Left renal pelvis (tissue), 4 donors: ENCODE results near the gene NDUFB2. TPM values are rescaled to one million over a fixed set of nuclear protein-coding genes. Genes with fewer than 3 reads are reported as not detected.
"Not testable (repeated sequence)": the region's sequence is repeated elsewhere in the genome, so short reads cannot be mapped to it uniquely, and the experiment has no call there.

Experiments used
- DNase-seq, 4 donors: peaks; one replicate each; pipeline ENCODE4 v3.0.0-alpha.2; 2013; ENCODE audit warnings: low read depth in 4 of 4, low spot score in 3 of 4
- polyA plus RNA-seq, 4 donors: library from polyadenylated mRNA; unstranded; fragments of 120-200 nt; gene quantifications; one replicate each; pipeline ENCODE4 v1.2.1, GENCODE V29; 2013; ENCODE audit not compliant: insufficient read length in 4 of 4

Gene NDUFB2
- polyA plus RNA-seq, 4 donors, result 121 to 202 (median 164) TPM

DNA sequence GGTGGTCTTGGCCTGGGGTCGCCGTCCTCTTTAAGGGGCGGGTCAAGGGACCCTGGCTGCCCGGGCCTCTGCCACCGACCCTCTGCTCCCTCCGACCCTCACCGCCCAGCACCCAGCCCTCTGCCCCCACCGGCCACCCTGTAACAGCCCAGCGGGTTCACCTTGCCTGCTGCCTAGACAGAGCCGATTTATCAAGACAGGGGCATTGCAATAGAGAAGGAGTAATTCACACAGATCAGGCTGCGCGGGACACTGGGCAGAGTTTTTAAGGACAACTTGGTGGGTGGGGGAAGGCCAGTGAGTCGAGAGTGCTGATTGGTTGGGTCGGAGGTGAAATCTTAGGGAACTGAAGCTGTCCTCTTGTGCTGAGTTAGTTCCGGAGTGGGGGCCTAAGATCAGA is 24.5 kb upstream of the NDUFB2 start:
- no peak for DNase-seq

DNA sequence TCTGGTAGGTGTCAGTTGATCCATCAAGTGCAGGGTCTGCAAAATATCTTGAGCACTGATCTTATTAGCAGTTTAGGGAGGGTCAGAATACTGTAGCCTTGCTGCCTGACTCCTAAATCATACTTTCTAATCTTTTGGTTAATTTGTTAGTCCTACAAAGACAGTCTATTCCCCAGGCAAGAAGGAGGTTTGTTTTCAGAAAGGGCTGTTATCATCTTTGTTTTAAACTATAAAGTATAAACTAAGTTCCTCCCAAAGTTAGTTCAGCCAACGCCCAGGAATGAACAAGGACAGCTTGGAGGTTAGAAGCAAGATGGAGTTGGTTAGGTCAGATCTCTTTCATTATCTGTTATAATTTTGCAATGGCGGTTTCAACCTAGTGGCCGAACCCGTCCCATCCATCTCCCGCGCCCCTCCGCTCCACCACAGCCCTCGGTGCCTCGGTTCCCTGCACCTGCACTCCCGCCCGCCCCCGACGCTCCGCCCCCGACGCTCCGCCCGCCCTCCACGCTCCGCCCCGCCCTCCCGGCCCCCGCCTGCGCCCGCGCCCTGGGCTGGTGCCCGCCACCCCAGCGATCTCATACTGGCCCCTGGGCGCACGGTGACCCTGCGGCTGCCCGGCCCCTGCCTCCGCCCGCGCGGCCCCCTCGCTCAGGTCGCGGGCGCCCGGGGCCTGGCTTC is 24.0 kb upstream of the NDUFB2 start, which contains the start of gene ADCK2:
Gene ADCK2, plus strand, starts transcription at position 564 of the 681 bp plus-strand sequence. CDS start 386 bp downstream, outside the sequence.
- no peak for DNase-seq

DNA sequence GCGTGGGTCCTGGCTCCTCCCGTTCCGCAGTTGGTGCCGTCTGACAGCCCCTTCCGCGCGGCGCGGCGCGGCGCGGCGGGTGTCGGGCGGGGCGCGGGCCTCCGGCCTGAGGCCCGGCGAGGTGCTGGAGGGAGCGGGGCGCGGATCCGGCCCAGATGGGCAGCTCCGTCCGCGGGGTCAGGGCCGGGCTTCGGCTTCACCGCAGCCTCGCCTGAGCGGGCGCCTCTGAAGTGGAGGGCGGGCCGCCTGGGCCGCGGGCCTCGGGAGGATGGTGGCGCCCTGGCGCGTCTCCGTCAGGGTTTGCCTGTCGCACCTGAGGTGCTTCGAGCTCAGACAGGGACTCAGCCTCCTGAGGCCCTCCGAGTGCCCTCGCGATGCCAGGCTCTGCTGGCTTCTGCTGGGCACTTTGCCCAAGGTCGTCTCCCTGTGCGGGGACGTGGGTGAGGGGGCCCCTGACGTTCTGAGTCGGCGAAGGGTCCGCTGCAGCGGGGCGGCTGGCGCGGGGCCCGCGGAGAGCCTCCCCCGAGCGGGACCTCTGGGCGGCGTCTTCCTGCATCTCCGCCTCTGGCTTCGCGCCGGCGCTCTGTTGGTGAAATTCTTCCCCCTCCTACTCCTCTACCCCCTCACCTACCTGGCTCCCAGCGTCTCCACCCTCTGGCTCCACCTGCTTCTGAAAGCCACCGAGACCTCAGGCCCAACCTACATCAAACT is 23.3 kb upstream of the NDUFB2 start:
- DNase-seq, result peak in 2 of 4 donors; percentile 24 to 36

DNA sequence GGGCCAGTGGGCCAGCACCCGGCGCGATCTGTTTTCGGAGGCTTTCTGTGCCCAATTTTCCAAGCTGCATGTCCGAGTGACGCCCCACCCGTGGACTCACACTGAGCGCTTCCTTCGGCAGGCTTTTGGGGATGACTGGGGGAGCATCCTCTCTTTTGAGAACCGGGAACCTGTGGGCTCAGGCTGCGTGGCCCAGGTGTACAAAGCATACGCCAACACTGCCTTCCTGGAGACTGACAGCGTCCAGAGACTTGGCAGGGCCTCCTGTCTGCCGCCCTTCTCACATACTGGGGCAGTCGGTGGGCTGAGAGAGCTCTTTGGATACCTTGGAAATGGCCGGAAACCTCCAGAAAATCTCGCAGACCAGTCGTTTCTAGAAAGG is 22.7 kb upstream of the NDUFB2 start:
- DNase-seq, result no peak

DNA sequence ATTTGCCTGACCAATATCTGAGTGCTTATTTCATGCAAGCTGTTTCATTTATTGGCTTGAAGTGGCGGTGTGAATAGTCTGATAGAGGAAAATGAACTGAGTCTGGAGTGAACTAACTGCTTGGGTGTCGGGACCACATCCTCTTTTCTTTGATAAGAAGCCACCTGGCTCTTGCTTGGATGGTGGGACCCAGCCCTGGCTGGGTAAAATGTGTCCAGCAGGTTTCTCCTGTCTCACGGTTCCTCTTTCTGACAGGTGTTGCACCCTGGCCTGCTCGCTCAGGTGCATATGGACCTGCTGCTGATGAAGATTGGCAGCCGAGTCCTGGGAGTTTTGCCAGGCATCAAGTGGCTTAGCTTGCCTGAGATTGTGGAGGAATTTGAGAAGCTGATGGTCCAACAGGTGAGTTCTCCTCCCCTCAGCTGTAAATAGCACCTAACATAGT is 22.1 kb upstream of the NDUFB2 start:
- DNase-seq, result no peak

DNA sequence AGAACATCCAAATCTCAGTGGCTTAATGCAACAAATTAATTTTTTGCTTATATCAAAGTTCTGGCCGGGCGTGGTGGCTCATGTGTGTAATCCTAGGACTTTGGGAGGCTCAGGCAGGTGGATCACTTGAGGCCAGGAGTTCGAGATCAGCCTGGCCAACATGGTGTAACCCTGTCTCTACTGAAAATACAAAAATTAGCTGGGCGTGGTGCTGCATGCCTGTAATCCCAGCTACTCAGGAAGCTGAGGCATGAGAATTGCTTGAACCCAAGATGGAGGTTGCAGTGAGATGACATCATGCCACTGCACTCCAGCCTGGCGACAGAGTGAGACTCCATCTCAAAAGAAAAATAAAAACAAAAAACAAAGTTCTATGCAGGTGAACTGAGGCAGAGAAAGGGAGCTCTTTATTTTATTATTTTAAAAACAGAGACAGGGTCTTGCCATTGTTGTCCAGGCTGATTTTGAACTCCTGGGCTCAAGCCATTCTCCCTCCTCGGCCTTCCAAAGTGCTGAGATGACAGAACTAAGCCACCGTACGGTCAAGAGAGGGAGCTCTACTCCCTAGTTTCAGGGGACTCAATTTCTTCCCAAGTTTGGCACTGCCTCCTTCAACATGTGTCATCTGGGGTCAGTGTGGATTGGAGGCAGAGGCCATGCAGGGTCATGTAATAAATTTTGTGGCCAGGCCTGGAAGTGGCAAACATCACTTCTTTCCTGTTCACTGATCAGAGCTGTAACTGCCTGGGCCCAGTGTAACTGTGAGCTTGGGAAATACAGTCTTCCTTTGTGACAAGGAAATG is 21.4 kb upstream of the NDUFB2 start:
- DNase-seq, result no peak

DNA sequence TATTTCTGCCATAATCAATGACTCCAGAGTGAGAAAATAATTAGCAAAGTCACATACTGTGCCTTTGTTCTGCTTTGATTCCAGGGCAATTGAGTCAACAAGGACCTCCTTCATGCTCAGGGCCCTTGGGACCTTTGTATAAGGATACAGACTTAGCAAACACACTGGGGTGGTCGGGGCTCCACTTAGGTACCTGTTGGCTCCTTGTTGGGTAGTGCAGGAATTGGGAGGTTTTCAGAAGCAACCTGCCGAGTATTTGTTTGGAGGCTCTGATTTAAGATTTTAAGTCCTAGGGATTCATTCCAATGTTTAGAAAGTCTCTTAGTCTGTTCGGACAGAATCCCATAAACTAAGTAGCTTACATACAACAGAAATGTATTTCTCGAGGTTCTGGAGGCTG is 20.8 kb upstream of the NDUFB2 start:
- no peak for DNase-seq

DNA sequence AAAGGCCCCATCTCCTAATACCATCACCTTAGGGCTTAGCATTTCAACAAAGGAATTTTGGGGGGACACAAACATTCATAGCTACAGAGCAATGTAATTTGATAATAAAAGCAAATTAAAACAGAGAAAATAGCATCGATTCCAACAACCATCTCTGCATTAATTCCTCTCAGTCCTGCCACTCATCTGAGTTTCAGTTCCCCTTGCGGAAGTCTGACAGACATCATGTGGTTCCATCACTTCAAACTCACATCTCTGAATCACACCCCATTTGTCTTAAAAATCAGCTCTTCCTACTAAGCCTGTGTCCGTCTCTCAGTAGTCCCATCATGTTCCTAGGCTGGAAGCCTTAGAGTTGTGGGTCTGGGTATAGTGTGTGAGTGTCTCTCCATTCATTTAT is 20.2 kb upstream of the NDUFB2 start:
- no peak for DNase-seq

DNA sequence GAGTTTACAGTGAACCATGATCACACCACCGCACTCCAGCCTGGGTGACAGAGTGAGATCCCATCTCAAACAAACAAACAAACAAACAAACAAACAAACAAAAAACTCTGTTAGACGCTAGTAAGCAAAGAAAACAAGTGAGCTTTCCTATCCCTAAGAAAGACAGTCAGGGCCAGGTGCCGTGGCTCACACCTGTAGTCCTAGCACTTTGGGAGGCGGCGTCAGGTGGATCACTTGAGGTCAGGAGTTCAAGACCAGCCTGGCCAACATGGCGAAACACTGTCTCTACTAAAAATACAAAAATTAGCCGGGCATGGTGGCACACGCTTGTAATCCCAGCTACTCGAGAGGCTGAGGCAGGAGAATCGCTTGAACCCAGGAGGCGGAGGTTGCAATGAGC is 19.6 kb upstream of the NDUFB2 start:
- DNase-seq, result not testable (repeated sequence)

DNA sequence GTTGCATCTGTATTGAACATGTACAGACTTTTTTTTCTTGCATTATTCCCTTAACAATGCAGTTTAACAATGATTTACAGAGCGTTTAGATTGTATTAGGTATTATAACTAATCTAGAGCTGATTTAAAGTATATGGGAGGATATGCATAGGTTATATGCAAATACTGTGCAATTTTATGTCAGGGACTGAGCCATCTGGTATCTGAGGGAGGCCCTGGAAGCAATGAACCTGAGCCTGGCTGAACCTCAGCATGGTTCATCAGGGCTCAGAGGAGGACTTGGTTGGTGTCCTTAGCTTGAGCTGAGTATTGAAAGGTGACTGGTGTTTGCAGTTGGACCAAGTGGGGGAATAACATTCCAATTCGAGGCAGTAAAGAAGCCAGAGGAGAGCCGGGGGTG is 19.0 kb upstream of the NDUFB2 start:
- DNase-seq, result no peak

DNA sequence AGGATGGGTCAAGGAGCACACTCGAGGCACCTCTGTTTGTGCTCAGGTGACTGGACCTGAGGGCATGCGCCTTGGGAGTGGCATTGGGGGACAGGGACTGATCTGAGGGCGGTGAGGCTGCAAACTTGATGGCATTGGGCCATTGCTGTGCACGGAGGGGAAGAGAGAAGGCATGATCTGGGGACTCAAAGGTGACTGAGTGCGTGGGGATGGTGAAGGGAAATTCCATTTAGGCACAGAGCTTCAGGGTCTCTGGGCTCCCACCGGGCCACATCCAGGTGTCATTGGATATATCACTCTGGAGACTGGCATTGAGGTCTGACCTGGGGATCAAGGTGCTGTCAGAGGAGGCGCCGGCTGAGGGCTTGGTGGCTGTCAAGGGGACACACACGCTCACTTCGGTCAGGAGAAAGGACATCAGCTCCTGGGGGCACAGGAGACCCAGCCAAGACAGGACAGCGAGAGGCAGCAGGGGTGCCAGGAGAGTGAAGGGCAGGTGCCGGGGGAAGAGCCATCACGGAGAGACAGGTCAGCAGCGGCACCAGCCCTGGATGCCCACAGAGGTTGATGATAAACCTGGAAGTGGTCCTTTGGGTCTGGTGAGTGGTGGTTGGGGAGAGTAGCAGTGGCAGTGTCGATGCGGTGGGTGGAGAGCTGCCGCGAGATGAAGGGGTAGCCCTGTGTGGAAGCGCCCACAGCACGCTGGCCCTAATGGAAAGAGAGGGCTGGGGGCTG is 18.3 kb upstream of the NDUFB2 start:
- no peak for DNase-seq

DNA sequence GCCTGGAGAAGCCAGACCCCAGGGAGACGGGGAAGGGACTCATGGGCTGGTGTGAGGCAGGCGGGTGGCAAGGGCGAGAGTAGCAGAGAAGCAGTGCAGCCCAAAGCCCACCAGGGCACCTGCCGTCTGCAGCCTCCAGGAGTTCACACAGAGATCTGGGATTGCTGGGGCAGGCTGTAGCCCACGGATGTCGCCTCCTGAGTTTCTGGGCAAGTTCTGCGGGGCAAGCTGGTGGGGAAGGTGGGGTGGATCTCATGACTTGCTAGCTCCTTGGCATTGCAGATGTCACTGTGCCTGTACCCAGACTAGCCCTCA is 17.7 kb upstream of the NDUFB2 start:
- DNase-seq, result no peak

DNA sequence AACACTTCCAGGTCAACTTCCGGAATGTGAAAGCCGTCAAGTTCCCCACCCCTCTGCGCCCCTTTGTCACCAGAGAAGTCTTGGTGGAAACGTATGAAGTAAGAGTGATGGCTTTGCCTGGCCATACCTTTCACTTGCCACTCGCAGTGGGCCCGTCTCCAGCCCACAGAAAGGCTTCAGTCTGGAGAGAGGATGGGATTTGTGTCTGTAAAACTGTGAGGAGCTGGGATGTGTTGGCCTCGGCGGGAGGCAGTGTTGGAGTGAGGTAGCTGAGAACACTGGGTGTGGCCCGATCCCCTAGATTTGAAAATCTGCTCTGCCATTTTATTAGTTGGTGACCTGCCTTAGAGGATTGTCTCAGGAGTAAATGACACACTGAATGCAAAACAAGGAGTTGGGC is 17.3 kb upstream of the NDUFB2 start:
- DNase-seq, result no peak

DNA sequence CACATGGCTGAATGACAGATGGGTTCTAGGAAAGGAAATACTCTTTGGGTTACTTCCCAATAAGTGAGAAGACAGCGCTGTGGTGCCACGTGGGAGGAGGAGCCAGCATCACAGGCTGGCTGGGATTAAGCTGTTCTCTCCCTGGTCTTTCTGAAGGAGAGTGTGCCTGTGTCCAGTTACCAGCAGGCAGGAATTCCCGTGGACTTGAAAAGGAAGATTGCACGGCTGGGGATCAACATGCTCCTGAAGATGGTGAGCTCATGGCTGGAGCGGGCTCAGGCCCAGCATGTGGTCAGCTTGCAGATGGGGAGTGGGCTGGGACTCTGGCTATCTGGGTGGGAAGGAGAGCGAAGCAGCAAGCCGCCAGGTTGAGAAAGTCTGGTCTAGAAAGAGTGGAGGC is 15.6 kb upstream of the NDUFB2 start:
- no peak for DNase-seq

DNA sequence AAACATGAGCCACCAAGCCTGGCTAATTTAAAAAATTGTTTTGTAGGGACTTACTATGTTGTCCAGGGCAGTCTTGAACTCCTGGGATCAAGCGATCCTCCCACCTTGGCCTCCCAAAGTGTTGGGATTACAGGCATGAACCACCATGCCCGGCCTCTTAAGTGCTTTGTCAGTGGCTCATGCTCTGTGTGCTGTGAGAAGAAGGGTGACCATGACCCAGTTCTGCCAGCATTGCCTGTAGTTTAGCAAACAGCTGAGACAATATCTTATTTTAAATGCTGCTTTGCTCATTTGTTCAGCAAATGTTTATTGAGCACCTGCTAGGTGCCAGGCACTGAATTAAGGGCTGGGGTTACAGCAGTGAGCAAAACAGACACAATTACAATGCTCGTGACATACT is 14.7 kb upstream of the NDUFB2 start:
- no peak for DNase-seq

DNA sequence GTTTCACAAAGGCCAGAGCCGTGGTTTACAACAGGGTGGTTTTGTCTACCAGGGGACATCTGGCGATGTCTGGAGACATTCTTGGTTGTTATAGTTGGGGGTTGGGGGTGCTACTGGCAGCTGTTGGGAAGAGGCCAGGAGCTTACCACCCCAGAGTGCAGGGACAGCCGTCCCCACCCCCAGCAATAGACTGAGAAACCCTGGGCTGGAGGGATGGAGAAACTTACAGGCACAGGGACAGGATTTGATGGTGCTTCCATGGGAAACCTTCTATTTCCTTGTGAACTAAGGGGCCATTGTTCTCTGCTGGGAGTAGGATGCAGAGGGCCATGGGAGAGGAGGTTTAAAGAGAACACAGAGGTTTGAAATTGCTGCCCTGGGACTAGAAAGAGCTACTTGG is 12.9 kb upstream of the NDUFB2 start:
- no peak for DNase-seq

DNA sequence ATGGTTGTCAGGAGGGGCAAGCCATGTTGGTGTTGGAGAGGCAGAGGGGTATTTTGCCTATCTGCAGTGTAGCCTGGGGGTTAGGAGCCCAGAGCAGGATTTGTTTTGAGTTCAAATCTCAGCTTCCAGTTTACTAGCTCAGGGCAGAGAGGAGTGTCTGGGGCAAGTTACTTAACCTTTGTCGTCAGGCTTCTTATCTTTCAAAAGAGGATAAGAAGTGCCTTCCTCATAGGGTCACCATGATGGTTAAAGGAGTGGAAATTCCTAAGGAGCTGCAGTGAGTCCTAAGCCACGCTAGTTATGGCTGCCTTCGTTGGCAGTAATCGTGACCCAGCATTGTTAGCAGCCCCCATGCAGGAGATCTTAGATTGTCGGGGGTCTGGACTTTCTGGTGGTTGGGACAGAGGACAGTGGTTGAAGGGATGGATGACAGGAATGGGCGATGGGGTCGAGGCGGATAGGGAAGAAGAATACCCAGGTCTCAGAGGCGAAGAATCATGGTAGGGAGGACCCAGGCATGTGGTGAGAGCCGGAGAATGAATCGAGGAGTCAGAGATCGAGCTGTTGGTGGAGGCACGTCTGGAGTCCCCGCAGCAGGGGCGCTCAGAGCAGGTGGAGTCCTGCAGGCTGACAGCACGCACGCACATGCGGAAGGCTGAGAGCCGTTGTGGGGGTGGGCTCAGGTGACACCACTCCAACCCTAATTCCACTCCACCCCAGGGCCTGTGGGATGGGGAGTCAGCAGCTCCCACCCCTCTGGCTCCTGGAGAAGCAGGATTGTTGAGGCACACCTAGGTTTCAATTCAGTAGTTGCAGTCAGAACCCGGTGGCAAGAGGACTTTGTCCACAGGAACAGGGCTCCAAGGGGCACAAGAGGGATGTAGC is 12.2 kb upstream of the NDUFB2 start:
- no peak for DNase-seq

DNA sequence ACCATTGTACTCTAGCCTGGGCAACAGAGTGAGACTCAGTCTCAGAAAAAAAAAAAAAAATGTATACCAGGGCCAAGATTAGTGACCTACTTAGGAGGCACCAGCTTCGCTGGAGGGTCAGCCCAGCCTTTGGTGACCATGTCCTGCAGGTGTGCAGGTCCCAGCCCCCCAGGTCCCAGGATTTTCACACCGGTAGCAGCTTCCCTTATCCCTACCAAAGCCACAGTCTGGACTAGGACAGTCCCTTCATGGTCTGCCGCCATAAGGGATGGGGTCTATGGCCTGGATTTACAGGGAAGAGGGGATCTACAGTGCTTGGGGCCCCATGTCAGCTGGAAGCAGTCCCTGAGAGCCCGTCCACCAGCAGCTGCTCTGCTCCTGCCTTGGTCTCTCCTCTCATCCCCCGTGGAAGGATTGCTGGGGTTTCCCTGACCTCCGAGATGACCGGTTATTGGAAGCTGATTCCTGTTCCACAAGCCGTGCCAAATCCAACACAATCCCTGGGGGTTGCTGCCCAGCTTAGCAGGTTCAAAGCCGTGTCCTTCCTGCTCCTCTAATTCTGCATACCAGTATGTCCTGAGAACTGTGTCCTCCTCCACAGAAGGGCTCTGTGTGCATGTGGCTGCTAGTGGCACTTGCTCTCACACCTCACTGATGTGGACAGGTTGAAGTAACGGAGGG is 11.0 kb upstream of the NDUFB2 start:
- DNase-seq, result no peak

DNA sequence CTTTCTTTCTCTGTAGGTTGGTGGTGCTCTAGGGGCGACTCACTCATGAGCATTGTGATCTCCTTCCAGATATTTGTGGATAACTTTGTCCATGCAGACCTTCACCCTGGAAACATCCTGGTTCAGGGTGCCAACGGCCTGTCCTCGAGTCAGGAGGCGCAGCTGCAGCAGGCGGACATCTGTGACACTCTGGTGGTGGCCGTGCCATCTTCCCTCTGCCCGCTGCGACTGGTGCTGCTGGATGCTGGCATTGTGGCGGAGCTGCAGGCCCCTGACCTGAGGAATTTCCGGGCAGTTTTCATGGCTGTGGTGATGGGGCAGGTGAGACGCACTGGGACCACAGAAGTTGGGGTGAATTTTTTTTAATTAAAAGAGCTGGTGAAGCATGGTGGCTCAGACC is 9.6 kb upstream of the NDUFB2 start:
- no peak for DNase-seq
